Activated CD4-positive, alpha-beta T cell treated with anti-CD3 and anti-CD28 coated beads, Interleukin-2, amount 10 ng/mL, durations not matched to agents 7 days and 5 days (primary cell): ENCODE results near the gene KRTAP5-10. TPM values are rescaled to one million over a fixed set of nuclear protein-coding genes. Genes with fewer than 3 reads are reported as not detected.
"Not testable (repeated sequence)": the region's sequence is repeated elsewhere in the genome, so short reads cannot be mapped to it uniquely, and the experiment has no call there.

Source experiments
- CTCF ChIA-PET: fragments of 350-600 bp; sonication (Branson Sonifier 250); formaldehyde crosslinking; loops from one replicate; lab custom pipeline; 2021; ENCODE audit warnings: antibody characterized with exemption; lab: Charles Lee
- POLR2A ChIA-PET: fragments of 350-600 bp; sonication (Branson Sonifier 250); formaldehyde crosslinking; loops from one replicate; lab custom pipeline; 2021; ENCODE audit warnings: antibody characterized with exemption; lab: Charles Lee
- DNase-seq: peaks from one replicate; pipeline ENCODE4 v3.0.0-alpha.2; 2020
- H3K27ac Mint-ChIP-seq: one replicate; pipeline ENCODE4 v1.8.0; 2021; ENCODE audit warnings: mild to moderate bottlenecking, moderate library complexity, mixed read lengths
- H3K27me3 Mint-ChIP-seq: one replicate; pipeline ENCODE4 v1.8.0; 2021; ENCODE audit warnings: mixed read lengths
- H3K36me3 Mint-ChIP-seq: one replicate; pipeline ENCODE4 v1.8.0; 2021; ENCODE audit warnings: low read depth, mixed read lengths
- H3K4me1 Mint-ChIP-seq: one replicate; pipeline ENCODE4 v1.8.0; 2021; ENCODE audit warnings: mixed read lengths
- H3K4me3 Mint-ChIP-seq: one replicate; pipeline ENCODE4 v1.8.0; 2021; ENCODE audit warnings: mild to moderate bottlenecking, moderate library complexity, mixed read lengths
- H3K9me3 Mint-ChIP-seq: one replicate; pipeline ENCODE4 v1.8.0; 2021; ENCODE audit warnings: mixed read lengths
- total RNA-seq, 2 experiments: library from RNA; stranded (reverse); gene quantifications; one replicate each; pipeline ENCODE4 v1.2.3, GENCODE V29; 2021

The KRTAP5-10 gene
- total RNA-seq, 2 experiments from 2014 or later, result not detected

- H3K4me1 Mint-ChIP-seq, result no peaks in the 10 kb centered on the region
- peaks cover 10% of the 10 kb centered on the region for H3K9me3 Mint-ChIP-seq
- no peaks in the 10 kb centered on the region for H3K27me3 Mint-ChIP-seq
- H3K4me3 Mint-ChIP-seq, result no peak overlapping the region
- no peaks in the 10 kb centered on the region for H3K36me3 Mint-ChIP-seq
- CTCF ChIA-PET, result no interaction called here
- DNase-seq, result no peak
- H3K27ac Mint-ChIP-seq, result no peak overlapping the region
- POLR2A ChIA-PET, result no interaction called here
Measured at GRCh38 chr11:71537537-71537936, 27.8 kb upstream of the KRTAP5-10 start.

GRCh38 chr11:71537977-71538665 lies 27.2 kb upstream of the KRTAP5-10 start, which contains the start of gene KRTAP5-8:
TSS of gene KRTAP5-8 (plus strand) at chr11:71538025. CDS start at chr11:71538056, 31 bp downstream.
- H3K36me3 Mint-ChIP-seq, POLR2A ChIA-PET, H3K4me3 Mint-ChIP-seq, DNase-seq, H3K27me3 Mint-ChIP-seq, H3K27ac Mint-ChIP-seq, CTCF ChIA-PET, H3K4me1 Mint-ChIP-seq, H3K9me3 Mint-ChIP-seq: not testable (repeated sequence)

GRCh38 chr11:71538666-71538990 lies 26.7 kb upstream of the KRTAP5-10 start:
- ChIA-PET POLR2A (no interaction called here), CTCF (no interaction called here)
- H3K4me1 Mint-ChIP-seq, result no peaks in the 10 kb centered on the region
- no peak for DNase-seq
- no peak overlapping the region for H3K4me3 Mint-ChIP-seq
- peaks cover 10% of the 10 kb centered on the region for H3K9me3 Mint-ChIP-seq
- no peak overlapping the region for H3K27ac Mint-ChIP-seq
- no peaks in the 10 kb centered on the region for H3K27me3 Mint-ChIP-seq
- no peaks in the 10 kb centered on the region for H3K36me3 Mint-ChIP-seq

DNA sequence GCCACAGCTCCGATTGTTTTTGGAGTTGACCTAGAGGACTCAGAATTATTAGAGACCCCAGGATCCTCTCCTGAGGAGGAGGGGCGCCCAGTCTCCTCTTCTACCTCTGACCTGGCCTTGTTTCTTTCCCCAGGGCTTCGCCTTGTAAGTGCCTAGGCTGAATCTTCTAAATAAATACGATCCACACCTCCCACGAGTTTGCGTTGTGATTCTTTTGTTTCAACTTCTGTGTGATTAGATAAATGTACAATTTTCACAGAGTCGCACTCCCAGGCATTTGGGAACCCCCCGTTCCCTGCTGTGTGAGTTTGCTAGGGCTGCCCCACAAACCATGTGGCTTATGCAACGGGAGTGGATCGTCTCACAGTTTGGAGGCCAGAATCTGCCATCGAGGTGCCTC lies 26.3 kb upstream of the KRTAP5-10 start:
- H3K36me3 Mint-ChIP-seq, result no peaks in the 10 kb centered on the region

GRCh38 chr11:71539971-71540370 lies 25.4 kb upstream of the KRTAP5-10 start:
- H3K4me1 Mint-ChIP-seq, H3K4me3 Mint-ChIP-seq, DNase-seq, POLR2A ChIA-PET, H3K9me3 Mint-ChIP-seq, H3K27ac Mint-ChIP-seq, H3K27me3 Mint-ChIP-seq, H3K36me3 Mint-ChIP-seq: not testable (repeated sequence)
- CTCF ChIA-PET, result interaction anchor here (1.0 kb wide), 1 partner anchor 9 kb away, joined by 3 read pairs; no protein-coding TSS in a partner anchor

More for the DNA sequence above, 26.3 kb upstream of the KRTAP5-10 start:
- Mint-ChIP-seq H3K4me3 (no peak overlapping the region), H3K27ac (no peak overlapping the region), H3K27me3 (no peaks in the 10 kb centered on the region), H3K9me3 (peaks cover 10% of the 10 kb centered on the region), H3K4me1 (no peaks in the 10 kb centered on the region)
- no peak for DNase-seq
- ChIA-PET CTCF (no interaction called here), POLR2A (no interaction called here)

DNA sequence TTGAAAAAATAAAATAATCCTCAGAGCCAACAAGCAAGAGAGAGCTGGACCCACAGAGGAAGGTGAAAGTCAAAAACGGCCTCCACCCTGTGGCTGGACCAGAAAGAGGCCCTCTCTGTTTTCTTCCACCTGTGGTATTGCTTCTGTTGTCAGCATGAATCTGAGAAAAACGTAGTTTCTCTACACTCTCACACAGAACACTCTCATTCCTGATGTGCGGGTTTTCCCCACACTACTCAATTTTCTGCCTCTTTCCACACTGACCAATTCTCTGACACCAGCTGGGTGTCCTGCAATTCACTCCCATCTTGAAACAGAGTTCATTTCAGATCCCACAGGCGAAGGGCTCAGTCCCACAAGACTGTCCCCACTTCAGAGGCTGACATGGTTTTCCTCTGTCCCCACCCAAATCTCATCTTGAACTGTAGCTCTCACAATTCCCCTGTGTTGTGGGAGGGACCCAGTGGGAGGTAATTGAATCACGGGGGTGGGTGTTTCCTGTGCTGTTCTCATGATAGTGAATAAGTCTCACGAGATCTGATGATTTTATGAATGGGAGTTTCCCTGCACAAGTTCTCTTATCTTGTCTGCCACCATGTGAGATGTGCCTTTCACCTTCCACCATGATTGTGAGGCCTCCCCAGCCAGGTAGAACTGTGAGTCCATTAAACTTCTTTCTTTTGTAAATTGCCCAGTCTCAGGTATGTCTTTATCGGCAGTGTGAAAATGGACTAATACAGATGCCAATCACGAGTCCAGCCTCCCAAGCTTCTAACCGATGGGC lies 24.6 kb upstream of the KRTAP5-10 start:
- H3K36me3 Mint-ChIP-seq, H3K4me3 Mint-ChIP-seq, DNase-seq, H3K9me3 Mint-ChIP-seq, POLR2A ChIA-PET, H3K27me3 Mint-ChIP-seq, H3K27ac Mint-ChIP-seq, H3K4me1 Mint-ChIP-seq: not testable (repeated sequence)
- CTCF ChIA-PET, result interaction anchor here (1.0 kb wide), 1 partner anchor 9 kb away, joined by 3 read pairs; no protein-coding TSS in a partner anchor

- Mint-ChIP-seq H3K4me3 (no peak overlapping the region), H3K9me3 (peaks cover 10% of the 10 kb centered on the region), H3K27ac (no peak overlapping the region), H3K36me3 (no peaks in the 10 kb centered on the region), H3K4me1 (no peaks in the 10 kb centered on the region), H3K27me3 (no peaks in the 10 kb centered on the region)
- ChIA-PET POLR2A (no interaction called here), CTCF (interaction anchor here (0.5 to 1.2 kb wide), 2 partner anchors 113 to 226 kb away, joined by 3 read pairs; no protein-coding TSS in a partner anchor)
- no peak for DNase-seq
Measured at GRCh38 chr11:71542382-71542781, 23.0 kb upstream of the KRTAP5-10 start.

- DNase-seq, result no peak
- H3K4me3 Mint-ChIP-seq, result no peak overlapping the region
- no peaks in the 10 kb centered on the region for H3K4me1 Mint-ChIP-seq
- H3K9me3 Mint-ChIP-seq, result peaks cover 10% of the 10 kb centered on the region
- POLR2A ChIA-PET, result no interaction called here
- no peaks in the 10 kb centered on the region for H3K27me3 Mint-ChIP-seq
- CTCF ChIA-PET, result interaction anchor here (0.5 to 1.2 kb wide), 2 partner anchors 113 to 227 kb away, joined by 3 read pairs; no protein-coding TSS in a partner anchor
- H3K27ac Mint-ChIP-seq, result no peak overlapping the region
- H3K36me3 Mint-ChIP-seq, result no peaks in the 10 kb centered on the region
Measured at GRCh38 chr11:71542879-71543777, 22.2 kb upstream of the KRTAP5-10 start.

- Mint-ChIP-seq H3K9me3 (peaks cover 10% of the 10 kb centered on the region), H3K4me1 (no peaks in the 10 kb centered on the region), H3K27ac (no peak overlapping the region), H3K36me3 (no peaks in the 10 kb centered on the region), H3K27me3 (peaks cover under 1% of the 10 kb centered on the region), H3K4me3 (no peak overlapping the region)
- ChIA-PET CTCF (no interaction called here), POLR2A (no interaction called here)
- no peak for DNase-seq
Measured at GRCh38 chr11:71543866-71544265, 21.5 kb upstream of the KRTAP5-10 start.

DNA sequence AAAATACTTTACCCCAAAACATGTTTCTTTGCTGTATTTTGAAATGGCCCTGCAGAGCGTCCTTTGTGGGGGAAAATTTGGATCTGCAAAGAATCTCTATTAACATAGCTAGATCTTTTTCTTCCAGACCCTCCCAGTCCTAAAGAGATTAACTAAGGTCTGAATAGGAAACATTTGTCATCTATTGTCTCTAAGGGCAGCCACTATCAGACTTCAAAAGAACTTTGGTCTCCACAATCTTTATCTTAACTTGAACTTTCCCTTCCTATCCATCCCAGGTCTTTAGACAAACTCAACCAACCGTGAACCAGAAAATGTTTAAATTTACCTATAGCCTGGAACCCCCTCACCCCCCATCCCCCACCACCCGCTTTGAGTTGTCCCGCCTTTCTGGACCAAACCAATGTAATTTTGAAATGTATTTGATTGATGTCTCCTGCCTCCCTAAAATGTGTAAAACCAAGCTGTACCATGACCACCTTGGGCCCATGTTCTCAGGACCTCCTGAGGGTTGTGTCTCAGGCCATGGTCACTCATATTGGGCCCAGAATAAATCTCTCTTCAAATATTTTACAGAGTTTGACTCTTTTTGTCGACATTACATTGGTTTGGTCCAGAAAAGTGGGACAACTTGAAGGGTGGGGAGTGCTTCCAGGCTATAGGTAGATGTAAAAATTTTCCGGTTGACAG lies 20.7 kb upstream of the KRTAP5-10 start:
- DNase-seq, result no peak
- H3K27me3 Mint-ChIP-seq, result peaks cover 7% of the 10 kb centered on the region
- CTCF ChIA-PET, result no interaction called here
- H3K36me3 Mint-ChIP-seq, result no peaks in the 10 kb centered on the region
- H3K27ac Mint-ChIP-seq, result no peak overlapping the region
- H3K9me3 Mint-ChIP-seq, result peaks cover 10% of the 10 kb centered on the region
- POLR2A ChIA-PET, result no interaction called here
- H3K4me1 Mint-ChIP-seq, result no peaks in the 10 kb centered on the region
- H3K4me3 Mint-ChIP-seq, result no peak overlapping the region

DNA sequence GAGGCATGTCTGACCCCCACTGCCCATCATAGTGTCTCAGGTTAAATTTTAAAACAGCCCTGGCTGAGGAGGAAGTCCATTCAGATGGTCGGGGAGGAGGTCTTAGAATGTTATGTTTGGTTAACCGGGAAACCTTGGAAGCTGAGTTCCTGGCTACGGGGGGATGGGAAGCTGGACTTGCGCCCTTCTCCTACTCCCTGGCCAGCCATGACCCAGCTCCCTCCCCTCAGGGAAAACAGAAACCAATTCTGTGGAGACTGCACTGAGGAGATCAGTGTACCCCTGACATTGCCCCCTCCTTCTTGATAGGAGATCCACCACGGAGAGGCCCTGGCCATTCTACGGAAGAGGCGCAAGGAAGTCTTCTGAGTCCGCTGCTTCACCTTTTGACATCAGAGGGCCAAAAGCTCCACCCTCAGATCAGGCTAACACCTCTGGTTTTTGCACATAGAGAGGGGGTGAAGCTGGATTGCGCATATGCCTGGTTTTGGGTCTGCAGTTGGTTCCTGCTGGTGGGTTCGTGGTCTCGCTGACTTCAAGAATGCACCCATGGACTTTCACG lies 19.9 kb upstream of the KRTAP5-10 start:
- CTCF ChIA-PET, result interaction anchor here (0.7 kb wide), 1 partner anchor 164 kb away, joined by 3 read pairs; no protein-coding TSS in a partner anchor
- DNase-seq, result no peak
- Mint-ChIP-seq H3K4me1 (no peaks in the 10 kb centered on the region), H3K9me3 (peaks cover 10% of the 10 kb centered on the region), H3K36me3 (no peaks in the 10 kb centered on the region), H3K27me3 (peaks cover 7% of the 10 kb centered on the region), H3K27ac (no peak overlapping the region), H3K4me3 (no peak overlapping the region)
- POLR2A ChIA-PET, result no interaction called here

DNA sequence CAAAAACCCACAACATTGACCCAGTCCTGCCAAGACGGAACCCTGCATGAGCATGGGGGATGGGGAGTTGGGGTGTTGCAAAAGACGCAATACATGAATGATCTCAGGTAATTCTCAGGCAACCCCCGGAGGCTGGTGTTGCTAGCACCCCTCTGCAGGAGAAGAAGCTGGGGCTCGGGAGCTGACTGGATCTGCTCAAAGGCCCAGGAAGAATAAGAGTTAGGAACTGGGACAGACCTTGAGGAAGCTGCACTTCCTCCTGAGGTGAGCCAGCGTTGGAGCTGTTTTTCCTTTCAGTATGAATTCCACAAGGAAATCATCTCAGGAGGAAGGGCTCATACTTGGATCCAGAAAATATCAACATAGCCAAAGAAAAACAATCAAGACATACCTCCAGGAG lies 17.2 kb upstream of the KRTAP5-10 start, which contains the start of gene KRTAP5-9:
Gene KRTAP5-9, plus strand, starts transcription at position 301 of the 400 bp plus-strand sequence. CDS start 238 bp downstream, outside the sequence.
- no peak for DNase-seq
- no peaks in the 10 kb centered on the region for H3K4me1 Mint-ChIP-seq
- no peak within 1 kb of the TSS for H3K4me3 Mint-ChIP-seq
- H3K27ac Mint-ChIP-seq, result no peak within 1 kb of the TSS
- H3K27me3 Mint-ChIP-seq, result peaks cover 11% of the 10 kb centered on the region
- CTCF ChIA-PET, result no interaction called here
- no peaks in the 10 kb centered on the region for H3K36me3 Mint-ChIP-seq
- POLR2A ChIA-PET, result no interaction called here
- no peaks in the 10 kb centered on the region for H3K9me3 Mint-ChIP-seq
